ENCODE measurements around the gene HIPK1. TPM values are rescaled to one million over a fixed set of nuclear protein-coding genes. Genes with fewer than 3 reads are reported as not detected.

The HIPK1 gene
- 36.3 and 39.0 TPM in 2 replicates for total RNA-seq

DNA sequence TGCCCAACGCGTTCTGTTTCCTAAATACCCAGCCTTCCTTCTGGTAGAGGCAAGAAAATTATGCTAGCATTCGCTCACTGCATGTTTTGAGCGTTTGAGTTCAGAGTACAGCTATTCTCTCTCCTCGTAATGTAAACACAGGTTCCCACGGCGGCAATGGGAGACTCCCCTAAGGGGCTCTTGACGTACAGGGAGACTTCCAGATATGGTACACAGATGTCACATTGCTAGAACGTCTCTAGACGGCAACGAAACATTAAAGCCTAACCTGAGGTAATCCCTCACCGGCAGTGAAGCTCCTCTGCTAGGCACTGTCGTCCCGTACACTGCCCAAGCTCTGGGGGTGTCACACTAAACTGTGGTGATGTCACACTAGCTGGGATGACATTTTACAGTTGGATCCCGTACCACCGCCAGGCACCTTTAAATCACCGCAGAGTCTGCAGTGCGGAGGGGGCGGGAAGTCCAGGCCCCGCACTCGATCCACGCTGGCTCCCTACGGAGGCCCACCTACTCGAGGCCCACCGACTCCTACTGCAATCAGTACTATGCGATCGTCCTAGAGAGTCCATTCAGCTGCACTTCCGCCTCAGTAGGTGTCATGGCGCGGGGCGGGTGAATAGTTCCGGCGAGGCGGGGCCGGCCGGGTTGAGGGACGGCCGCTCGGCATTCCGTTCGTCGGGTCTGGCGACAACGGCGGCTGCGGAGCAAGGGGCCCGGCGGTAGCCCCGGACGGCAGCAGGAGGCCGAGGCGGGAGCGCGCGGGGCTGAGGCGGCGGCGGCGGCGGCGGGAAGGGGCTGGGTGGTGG, at the start of gene HIPK1:
Gene HIPK1 (plus strand): TSS at position 384 of the 809 bp plus-strand sequence.

DNA sequence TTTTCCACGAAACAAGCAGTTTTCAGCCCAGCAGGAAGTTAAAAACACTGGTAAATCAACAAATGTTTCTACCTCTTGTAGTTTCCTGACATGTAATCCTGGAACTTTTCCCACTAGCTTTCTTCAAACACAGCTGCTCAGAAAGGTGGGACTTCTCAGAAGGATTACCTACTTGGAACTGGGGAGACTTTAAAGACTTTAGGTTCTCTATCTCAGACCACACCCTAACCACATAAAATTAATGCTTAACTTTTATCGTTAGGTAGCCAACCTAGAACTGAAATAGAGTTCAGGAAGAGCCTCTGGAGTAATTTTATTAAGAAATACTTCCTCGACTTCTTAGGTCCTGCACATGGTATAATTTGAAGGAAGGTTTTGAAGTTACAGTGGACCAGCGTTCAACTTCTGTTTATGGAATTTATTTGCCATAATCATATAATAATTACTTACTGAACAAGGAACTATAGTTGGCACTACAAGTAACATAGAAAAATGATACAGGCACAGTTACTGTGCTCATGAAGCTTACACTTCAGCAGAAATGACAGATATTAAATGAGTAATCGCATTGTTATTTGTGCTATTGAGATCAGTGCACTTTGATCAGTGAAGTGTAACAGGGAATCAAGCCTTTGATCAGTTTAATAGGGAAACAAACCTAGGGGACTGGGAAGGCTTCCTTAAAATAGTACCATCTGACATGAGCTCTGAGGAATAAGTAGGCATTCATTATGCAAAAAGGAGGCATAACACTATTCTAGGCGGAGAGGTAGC, 41.5 kb upstream of the HIPK1 start, which contains the start of gene BCL2L15:
Gene BCL2L15 (minus strand): TSS at position 180 of the 774 bp plus-strand sequence. CDS start 206 bp downstream, outside the sequence.

DNA sequence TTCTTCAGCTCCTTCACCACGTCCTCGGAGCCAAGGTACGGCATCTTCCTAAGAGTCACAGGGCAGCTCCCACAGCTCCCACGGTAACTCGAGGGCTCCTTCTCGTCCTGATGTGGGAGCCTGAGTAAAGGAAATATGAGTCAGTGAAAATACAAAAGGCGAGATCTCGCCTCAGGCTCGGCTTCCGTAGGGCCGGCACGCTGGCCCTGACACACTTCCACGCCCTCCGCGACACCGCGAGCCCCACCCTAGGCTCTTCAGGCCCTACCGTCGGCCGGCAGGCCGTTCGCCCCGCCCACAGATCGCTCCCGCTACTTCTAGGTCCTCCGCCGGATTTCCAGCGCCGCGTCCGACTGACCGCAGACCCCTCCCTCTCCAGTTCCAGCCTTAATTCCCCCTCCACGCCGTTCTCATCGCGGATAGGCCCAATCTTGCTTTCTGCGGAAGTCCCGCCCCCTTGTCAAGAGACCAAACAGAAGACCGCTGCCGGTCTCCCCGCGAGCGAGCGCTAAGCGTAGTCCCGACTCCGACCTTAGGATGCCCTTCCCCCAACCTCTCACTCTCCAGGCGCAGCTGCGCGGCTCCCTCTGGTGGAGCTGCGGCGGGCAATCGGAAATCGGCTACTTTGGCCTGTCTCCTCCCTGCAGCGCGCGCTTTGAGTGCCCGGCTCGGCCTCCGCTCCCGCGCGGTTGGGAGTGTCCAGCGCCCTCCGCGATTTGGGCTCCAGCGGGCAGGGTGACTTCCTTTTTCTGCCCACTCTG, 24.3 kb upstream of the HIPK1 start, which contains the start of the genes AP4B1 and DCLRE1B:
Gene AP4B1 (minus strand): TSS at position 126 of the 761 bp plus-strand sequence. CDS start 82 bp downstream, at position 44.
Gene DCLRE1B (plus strand): TSS at position 653 of the 761 bp plus-strand sequence. CDS start 261 bp downstream, outside the sequence.

DNA sequence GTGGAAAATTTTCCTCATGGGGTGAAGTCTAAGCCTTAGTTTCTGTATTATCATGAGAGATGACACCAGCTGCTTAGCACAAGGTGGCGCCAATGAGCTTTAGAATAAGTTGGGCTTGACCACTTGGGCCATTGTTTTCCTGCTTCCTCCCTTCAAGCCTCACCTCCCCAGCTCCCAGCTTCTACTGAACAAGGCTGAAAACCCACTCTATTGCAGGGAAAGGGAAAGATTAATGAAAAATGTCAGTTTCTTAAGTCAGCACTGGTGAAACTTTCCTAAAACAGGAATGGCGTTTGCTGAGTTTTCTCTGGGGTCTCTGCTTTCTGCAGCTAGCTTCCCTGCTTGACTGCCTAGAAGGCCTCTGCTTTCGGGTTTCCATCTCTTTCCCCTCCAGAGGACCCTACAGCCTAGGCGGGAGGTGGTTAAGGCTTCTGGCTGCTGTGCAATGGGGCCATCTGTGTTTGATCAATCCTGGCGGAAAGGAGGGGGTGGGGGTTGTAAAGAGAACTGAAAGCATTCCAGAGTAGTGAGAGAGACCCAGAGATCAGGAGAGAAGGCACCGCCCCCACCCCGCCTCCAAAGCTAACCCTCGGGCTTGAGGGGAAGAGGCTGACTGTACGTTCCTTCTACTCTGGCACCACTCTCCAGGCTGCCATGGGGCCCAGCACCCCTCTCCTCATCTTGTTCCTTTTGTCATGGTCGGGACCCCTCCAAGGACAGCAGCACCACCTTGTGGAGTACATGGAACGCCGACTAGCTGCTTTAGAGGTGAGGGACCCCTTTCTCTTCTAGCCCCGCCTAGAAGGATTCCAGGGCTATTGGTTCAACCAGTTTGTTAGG, 50.0 kb downstream of the HIPK1 start, which contains the start of gene OLFML3:
Gene OLFML3 (plus strand): TSS at position 612 of the 840 bp plus-strand sequence. CDS start 43 bp downstream, at position 655.

Other genes starting within 250 kb of the HIPK1 start
- 44.7 and 54.6 TPM in 2 replicates for gene PHTF1, start 169.8 kb upstream of the HIPK1 start, total RNA-seq
- gene RSBN1, start 116.8 kb upstream of the HIPK1 start, total RNA-seq = 15.6 and 19.3 TPM in 2 replicates
- under 0.01 and 0.67 TPM in 2 replicates for gene PTPN22, start 57.6 kb upstream of the HIPK1 start, total RNA-seq
- gene BCL2L15, start 41.7 kb upstream of the HIPK1 start, total RNA-seq = 0.19 and 0.33 TPM in 2 replicates
- 20.6 and 24.8 TPM in 2 replicates for gene AP4B1, start 24.5 kb upstream of the HIPK1 start, total RNA-seq
- gene DCLRE1B, start 24.0 kb upstream of the HIPK1 start, total RNA-seq = 6.5 and 9.2 TPM in 2 replicates
- gene OLFML3, start 50.1 kb downstream of the HIPK1 start, total RNA-seq = 3.7 and 4.6 TPM in 2 replicates
- not detected in 2 replicates for gene SYT6, start 224.5 kb downstream of the HIPK1 start, total RNA-seq